Left renal pelvis (tissue), 4 donors: Measurements from ENCODE around the gene KCTD6. TPM values are rescaled to one million over a fixed set of nuclear protein-coding genes. Genes with fewer than 3 reads are reported as not detected.

Experiments used
- DNase-seq, 4 donors: peaks; one replicate each; pipeline ENCODE4 v3.0.0-alpha.2; 2013; ENCODE audit warnings: low read depth in 4 of 4, low spot score in 3 of 4
- polyA plus RNA-seq, 4 donors: library from polyadenylated mRNA; unstranded; fragments of 120-200 nt; gene quantifications; one replicate each; pipeline ENCODE4 v1.2.1, GENCODE V29; 2013; ENCODE audit not compliant: insufficient read length in 4 of 4

KCTD6 gene
- polyA plus RNA-seq = 10 to 100 TPM; 24.0 to 35.1 (median 32.0) TPM

- DNase-seq = peak; percentile 86 to 93 (median 92)
Measured at GRCh38 chr3:58491506-58492402, at the start of gene KCTD6. KCTD6 (plus strand) TSS chr3:58492096; CDS start chr3:58498756, 6,660 bp downstream.

- DNase-seq = no peak
Measured at GRCh38 chr3:58452176-58452575, 39.7 kb upstream of the KCTD6 start.

- no peak for DNase-seq
Measured at GRCh38 chr3:58459160-58459559, 32.7 kb upstream of the KCTD6 start.

- no peak for DNase-seq
Measured at GRCh38 chr3:58462829-58463180, 29.1 kb upstream of the KCTD6 start.

GRCh38 chr3:58463181-58463941 is 28.5 kb upstream of the KCTD6 start:
- DNase-seq = peak in 3 of 4 donors; percentile 14 to 36 (median 21)

- no peak for DNase-seq
Measured at GRCh38 chr3:58463942-58464271, 28.0 kb upstream of the KCTD6 start.

- no peak for DNase-seq
Measured at GRCh38 chr3:58464866-58465265, 27.0 kb upstream of the KCTD6 start.

GRCh38 chr3:58466899-58467563 is 24.9 kb upstream of the KCTD6 start:
- no peak for DNase-seq

GRCh38 chr3:58469096-58469495 is 22.8 kb upstream of the KCTD6 start:
- DNase-seq = no peak

- DNase-seq = peak in 1 of 4 donors; percentile 24
Measured at GRCh38 chr3:58470363-58471024, 21.4 kb upstream of the KCTD6 start.

GRCh38 chr3:58471025-58471887 is 20.6 kb upstream of the KCTD6 start:
- peak in 1 of 4 donors; percentile 45 for DNase-seq

- no peak for DNase-seq
Measured at GRCh38 chr3:58473275-58473674, 18.6 kb upstream of the KCTD6 start.

GRCh38 chr3:58474348-58474911 is 17.5 kb upstream of the KCTD6 start:
- no peak for DNase-seq

GRCh38 chr3:58474967-58475578 is 16.8 kb upstream of the KCTD6 start:
- no peak for DNase-seq

GRCh38 chr3:58478781-58479180 is 13.1 kb upstream of the KCTD6 start:
- DNase-seq = no peak

GRCh38 chr3:58480309-58480708 is 11.6 kb upstream of the KCTD6 start:
- no peak for DNase-seq

- DNase-seq = no peak
Measured at GRCh38 chr3:58482917-58483636, 8.8 kb upstream of the KCTD6 start.

- no peak for DNase-seq
Measured at GRCh38 chr3:58484045-58484721, 7.7 kb upstream of the KCTD6 start.
